CD14-positive monocyte (primary cell): Measurements from ENCODE around the gene ZNF512. TPM values are rescaled to one million over a fixed set of nuclear protein-coding genes. Genes with fewer than 3 reads are reported as not detected.
"Not testable (repeated sequence)": the region's sequence is repeated elsewhere in the genome, so short reads cannot be mapped to it uniquely, and the experiment has no call there.

Experiments used
- DNase-seq, 3 donors: peaks; one replicate each; pipeline ENCODE4 v3.0.0-alpha.2; 2011 to 2022
- H2AFZ ChIP-seq: 2 replicates; pipeline ENCODE4 v1.6.0; 2012; ENCODE audit warnings: mild to moderate bottlenecking, low read depth, low read length, inconsistent platforms; ENCODE audit not compliant: insufficient read depth, poor library complexity, severe bottlenecking
- H3K27ac ChIP-seq, 2 donors: 1 replicate in 1 of 2; 2 replicates in 1 of 2; pipeline ENCODE4 v1.5.1; 2012 to 2013; ENCODE audit warnings: low read length in 2 of 2, control low read depth in 1 of 2, inconsistent platforms in 1 of 2, low read depth in 1 of 2, mild to moderate bottlenecking in 1 of 2
- H3K27me3 ChIP-seq, 2 donors: one replicate each; pipeline versions ENCODE4 v1.6.0 to v1.6.1; 2011 to 2013; ENCODE audit warnings: low read length in 2 of 2; ENCODE audit not compliant: control insufficient read depth in 2 of 2, insufficient read depth in 2 of 2
- H3K36me3 ChIP-seq, 2 donors: replicated peaks in 1 of 2; 1 replicate in 1 of 2; 2 replicates in 1 of 2; pipeline versions ENCODE4 v1.5.1 to v1.6.1; 2012 to 2013; ENCODE audit warnings: low read length in 2 of 2, control low read depth in 1 of 2, inconsistent platforms in 1 of 2, mild to moderate bottlenecking in 1 of 2; ENCODE audit not compliant: insufficient read depth in 2 of 2, control insufficient read depth in 1 of 2
- H3K4me1 ChIP-seq, 2 donors: 1 replicate in 1 of 2; 2 replicates in 1 of 2; pipeline versions ENCODE4 v1.5.1 to v1.6.1; 2012 to 2013; ENCODE audit warnings: low read length in 2 of 2, control low read depth in 1 of 2, inconsistent platforms in 1 of 2, mild to moderate bottlenecking in 1 of 2, moderate library complexity in 1 of 2; ENCODE audit not compliant: insufficient read depth in 2 of 2, control insufficient read depth in 1 of 2
- H3K4me2 ChIP-seq: replicated peaks from 2 replicates; pipeline ENCODE3; 2012; ENCODE audit warnings: low read length, moderate library complexity, mild to moderate bottlenecking; ENCODE audit not compliant: poor library complexity, severe bottlenecking; ENCODE audit errors: extremely low read depth
- H3K4me3 ChIP-seq, 3 experiments: fragments of 200-600 bp in 1 of 3; sonication (generic) in 1 of 3; replicated peaks in 1 of 3; 1 replicate in 2 of 3; 2 replicates in 1 of 3; pipeline ENCODE4 v1.5.1; 2011 to 2013; ENCODE audit warnings: low read length in 3 of 3, mild to moderate bottlenecking in 3 of 3, control low read depth in 2 of 3, low read depth in 2 of 3, inconsistent platforms in 1 of 3, moderate library complexity in 1 of 3
- H3K79me2 ChIP-seq: 2 replicates; pipeline ENCODE4 v1.6.0; 2012; ENCODE audit warnings: mild to moderate bottlenecking, control low read depth, inconsistent platforms, low read length, moderate library complexity; ENCODE audit not compliant: insufficient read depth
- H3K9ac ChIP-seq: 2 replicates; pipeline ENCODE4 v1.6.0; 2017; ENCODE audit warnings: low read length, mild to moderate bottlenecking; ENCODE audit not compliant: insufficient read depth, poor library complexity, severe bottlenecking
- H3K9me3 ChIP-seq, 2 donors: replicated peaks in 1 of 2; 1 replicate in 1 of 2; 2 replicates in 1 of 2; pipeline versions ENCODE4 v1.5.1 to v1.6.1; 2012 to 2013; ENCODE audit warnings: low read length in 2 of 2, control low read depth in 1 of 2; ENCODE audit not compliant: control insufficient read depth in 1 of 2, insufficient read depth in 1 of 2
- H4K20me1 ChIP-seq: 2 replicates; pipeline ENCODE4 v1.6.0; 2012; ENCODE audit warnings: mild to moderate bottlenecking, low read length, control low read depth, moderate library complexity; ENCODE audit not compliant: insufficient read depth
- H3K27ac Mint-ChIP-seq, 7 donors: one replicate each; pipeline ENCODE4 v1.8.0; 2020; ENCODE audit warnings: mild to moderate bottlenecking in 7 of 7, mixed read lengths in 7 of 7, moderate library complexity in 6 of 7, inconsistent platforms in 2 of 7
- H3K27me3 Mint-ChIP-seq, 3 donors: one replicate each; pipeline ENCODE4 v1.8.0; 2021 to 2022; ENCODE audit warnings: low read depth in 3 of 3, mild to moderate bottlenecking in 3 of 3, mixed read lengths in 3 of 3, moderate library complexity in 3 of 3, inconsistent platforms in 1 of 3
- H3K36me3 Mint-ChIP-seq, 2 donors: one replicate each; pipeline ENCODE4 v1.8.0; 2020; ENCODE audit warnings: mixed read lengths in 2 of 2, inconsistent platforms in 1 of 2, mild to moderate bottlenecking in 1 of 2
- H3K4me1 Mint-ChIP-seq: one replicate; pipeline ENCODE4 v1.8.0; 2020; ENCODE audit warnings: mild to moderate bottlenecking, mixed read lengths
- H3K4me3 Mint-ChIP-seq, 2 donors: one replicate each; pipeline ENCODE4 v1.8.0; 2020; ENCODE audit warnings: mild to moderate bottlenecking in 2 of 2, mixed read lengths in 2 of 2, moderate library complexity in 1 of 2
- H3K9me3 Mint-ChIP-seq, 7 donors: one replicate each; pipeline ENCODE4 v1.8.0; 2020 to 2022; ENCODE audit warnings: mixed read lengths in 7 of 7, mild to moderate bottlenecking in 6 of 7, moderate library complexity in 6 of 7, inconsistent platforms in 2 of 7
- WGBS: methylation state at CpG from one replicate; pipeline ENCODE4 v1.1.5; 2013; ENCODE audit warnings: missing lambda C conversion rate; ENCODE audit not compliant: insufficient coverage; 5-methylcytosine and 5-hydroxymethylcytosine counted together
- intact Hi-C, 2 donors: fragments of 100-400 bp; cut with micrococcal nuclease; formaldehyde crosslinking; loops; one replicate each; pipeline versions ENCODE4 v1.15.0 to v1.15.1; 2023
- polyA plus RNA-seq, 3 donors: library from polyadenylated mRNA; depleted of rRNA in 1 of 3; unstranded in 2 of 3; stranded (reverse) in 1 of 3; fragments of 300-500 nt in 2 of 3; fragments of >200 nt in 1 of 3; fragmentation: Illumina TruSeq in 2 of 3; gene quantifications; 1 replicate in 2 of 3; 2 replicates in 1 of 3; pipeline ENCODE4 v1.2.3, GENCODE V29; 2012 to 2021
- TF ChIP-seq, protein P1 (sequence below): fragments of 200-600 bp; IDR thresholded peaks from one replicate; pipeline ENCODE4 v1.8.0; 2022; ENCODE audit warnings: antibody characterized with exemption, mild to moderate bottlenecking

The ZNF512 gene
- polyA plus RNA-seq, 3 donors, result 6.7 to 13.1 (median 12.8) TPM

DNA sequence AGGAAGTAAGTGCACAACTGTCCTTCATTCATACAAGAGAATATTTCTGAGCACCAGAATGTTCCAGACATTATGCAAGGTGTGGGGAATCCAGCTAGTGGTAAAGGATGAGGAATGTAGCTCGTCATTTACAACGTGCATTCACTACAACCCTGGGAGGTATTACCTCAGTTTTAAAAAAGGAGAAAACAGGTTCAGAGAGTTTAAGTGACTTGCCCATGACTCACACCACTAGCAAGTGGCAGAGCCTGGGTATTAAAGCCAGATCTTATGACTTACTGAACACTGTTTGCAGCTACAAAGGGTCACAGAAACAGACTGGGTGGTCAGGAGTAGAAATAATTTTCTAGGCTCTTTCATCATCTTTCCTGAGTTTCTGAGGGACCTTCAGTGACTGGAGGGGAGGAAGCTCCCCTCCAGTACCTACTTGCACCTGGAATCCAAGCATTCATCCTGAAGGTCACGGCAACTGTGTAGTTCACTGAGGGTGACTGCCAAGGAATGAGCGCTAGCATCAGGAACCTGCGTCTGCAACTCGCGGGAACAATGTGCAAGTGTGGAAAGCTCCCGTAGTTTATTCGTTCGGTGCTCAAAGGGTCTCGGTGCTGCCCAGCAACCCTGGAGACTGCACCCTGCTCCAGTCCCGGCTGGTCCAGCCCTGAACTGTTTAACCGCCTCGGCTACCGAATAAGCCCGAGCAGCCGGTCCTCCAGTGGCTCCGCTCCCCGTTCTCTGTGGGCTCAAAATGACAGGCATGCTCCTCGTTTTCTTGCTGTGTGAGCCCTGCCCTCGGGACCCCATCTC is 45.3 kb downstream of the ZNF512 start:
- Histone ChIP-seq H4K20me1 (no peaks in the 10 kb centered on the region), H3K4me1 (peaks cover 30 to 35% of the 10 kb centered on the region in 2 donors), H3K4me3 (peak overlapping the region; percentile 66 to 95 (median 72)), H3K79me2 (peaks cover 35% of the 10 kb centered on the region), H3K9me3 (no peaks in the 10 kb centered on the region), H2AFZ (peak overlapping the region; percentile 62), H3K27ac (peak overlapping the region; percentile 73 to 96), H3K36me3 (peaks cover 34 to 48% of the 10 kb centered on the region in 2 donors), H3K27me3 (no peaks in the 10 kb centered on the region), H3K9ac (peak overlapping the region; percentile 92), H3K4me2 (peak overlapping the region; percentile 92)
- Mint-ChIP-seq H3K27me3 (peaks cover 0 to 3% (median 0%) of the 10 kb centered on the region in 3 donors), H3K9me3 (no peaks in the 10 kb centered on the region), H3K4me1 (peaks cover 21% of the 10 kb centered on the region), H3K4me3 (no peak overlapping the region), H3K27ac (no peak overlapping the region), H3K36me3 (peaks cover 34 to 45% of the 10 kb centered on the region in 2 donors)
- 2% methylated on average over 11 of the region's 21 CpGs for WGBS
- TF ChIP-seq, protein P1, sequence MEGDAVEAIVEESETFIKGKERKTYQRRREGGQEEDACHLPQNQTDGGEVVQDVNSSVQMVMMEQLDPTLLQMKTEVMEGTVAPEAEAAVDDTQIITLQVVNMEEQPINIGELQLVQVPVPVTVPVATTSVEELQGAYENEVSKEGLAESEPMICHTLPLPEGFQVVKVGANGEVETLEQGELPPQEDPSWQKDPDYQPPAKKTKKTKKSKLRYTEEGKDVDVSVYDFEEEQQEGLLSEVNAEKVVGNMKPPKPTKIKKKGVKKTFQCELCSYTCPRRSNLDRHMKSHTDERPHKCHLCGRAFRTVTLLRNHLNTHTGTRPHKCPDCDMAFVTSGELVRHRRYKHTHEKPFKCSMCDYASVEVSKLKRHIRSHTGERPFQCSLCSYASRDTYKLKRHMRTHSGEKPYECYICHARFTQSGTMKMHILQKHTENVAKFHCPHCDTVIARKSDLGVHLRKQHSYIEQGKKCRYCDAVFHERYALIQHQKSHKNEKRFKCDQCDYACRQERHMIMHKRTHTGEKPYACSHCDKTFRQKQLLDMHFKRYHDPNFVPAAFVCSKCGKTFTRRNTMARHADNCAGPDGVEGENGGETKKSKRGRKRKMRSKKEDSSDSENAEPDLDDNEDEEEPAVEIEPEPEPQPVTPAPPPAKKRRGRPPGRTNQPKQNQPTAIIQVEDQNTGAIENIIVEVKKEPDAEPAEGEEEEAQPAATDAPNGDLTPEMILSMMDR, result no peak
- DNase-seq, result peak; percentile 70 to 90 (median 85)
- intact Hi-C loops, result no loop called here

DNA sequence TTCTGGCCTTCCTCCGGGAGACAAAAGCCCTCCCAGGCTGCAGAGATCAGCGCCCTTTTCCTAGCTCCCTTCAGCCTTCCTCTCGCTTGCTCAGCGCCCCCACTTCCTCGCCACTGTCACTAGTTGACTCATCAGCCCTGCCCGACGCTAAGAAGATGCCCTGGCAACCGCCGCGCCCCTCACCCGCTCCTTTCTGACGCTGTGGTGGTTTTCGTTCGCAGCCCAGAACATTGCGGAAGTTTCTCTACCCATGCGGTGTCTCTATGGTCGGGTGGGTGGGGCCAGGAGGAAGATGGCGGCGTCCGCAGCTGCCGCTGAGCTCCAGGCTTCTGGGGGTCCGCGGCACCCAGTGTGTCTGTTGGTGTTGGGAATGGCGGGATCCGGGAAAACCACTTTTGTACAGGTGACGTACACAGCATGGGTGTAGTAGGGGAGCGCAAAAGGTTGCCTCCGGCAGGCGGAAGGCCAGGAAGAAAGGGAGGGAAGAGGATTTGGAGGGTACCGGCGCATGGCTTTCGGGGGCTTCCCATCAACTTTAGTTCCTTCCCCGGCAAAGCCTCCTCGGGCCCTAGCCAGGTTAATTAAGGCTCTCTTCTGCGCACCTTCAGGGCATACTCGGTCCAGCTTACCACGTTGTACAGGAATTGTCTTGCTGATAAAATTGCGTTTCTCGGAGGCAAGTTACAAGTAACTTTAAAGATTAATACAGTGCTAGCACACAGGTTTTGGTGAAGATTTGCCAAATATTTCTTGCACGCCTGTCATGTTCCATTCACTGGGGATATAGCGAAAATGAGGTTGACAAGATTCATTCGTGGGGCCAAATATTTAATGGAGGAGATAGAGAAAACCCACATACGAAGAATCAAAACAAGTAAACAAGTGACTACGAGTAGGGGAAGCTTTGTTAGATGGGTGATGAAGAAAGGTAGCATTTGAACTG is 46.2 kb downstream of the ZNF512 start, which contains the start of the genes CCDC121 and GPN1:
Gene CCDC121, minus strand, starts transcription at position 246 of the 943 bp plus-strand sequence. CDS start 1,213 bp downstream, outside the sequence.
Gene GPN1, plus strand, starts transcription at position 284 of the 943 bp plus-strand sequence. Its CDS starts 9 bp downstream, at position 293.
- Histone ChIP-seq H3K27me3 (no peaks in the 10 kb centered on the region), H3K4me3 (peak within 1 kb of the TSS; percentile 66 to 95 (median 72)), H3K36me3 (peaks cover 32 to 48% of the 10 kb centered on the region in 2 donors), H2AFZ (peak within 1 kb of the TSS; percentile 93), H3K27ac (peak within 1 kb of the TSS; percentile 73 to 96), H3K4me1 (peaks cover 30 to 35% of the 10 kb centered on the region in 2 donors), H4K20me1 (no peaks in the 10 kb centered on the region), H3K4me2 (peak within 1 kb of the TSS; percentile 92), H3K9ac (peak within 1 kb of the TSS; percentile 92), H3K79me2 (peaks cover 35% of the 10 kb centered on the region), H3K9me3 (no peaks in the 10 kb centered on the region)
- peak; percentile 97 to 98 (median 97) for DNase-seq
- TF ChIP-seq, protein P1, result no peak
- 0% methylated on average over 30 of the region's 44 CpGs for WGBS
- Mint-ChIP-seq H3K9me3 (no peaks in the 10 kb centered on the region), H3K27me3 (peaks cover 0 to 3% (median 0%) of the 10 kb centered on the region in 3 donors), H3K27ac (peak within 1 kb of the TSS in 1 of 7 donors; percentile 37), H3K36me3 (peaks cover 30 to 44% of the 10 kb centered on the region in 2 donors), H3K4me1 (peaks cover 21% of the 10 kb centered on the region), H3K4me3 (no peak within 1 kb of the TSS)
- intact Hi-C loops, result no loop called here

DNA sequence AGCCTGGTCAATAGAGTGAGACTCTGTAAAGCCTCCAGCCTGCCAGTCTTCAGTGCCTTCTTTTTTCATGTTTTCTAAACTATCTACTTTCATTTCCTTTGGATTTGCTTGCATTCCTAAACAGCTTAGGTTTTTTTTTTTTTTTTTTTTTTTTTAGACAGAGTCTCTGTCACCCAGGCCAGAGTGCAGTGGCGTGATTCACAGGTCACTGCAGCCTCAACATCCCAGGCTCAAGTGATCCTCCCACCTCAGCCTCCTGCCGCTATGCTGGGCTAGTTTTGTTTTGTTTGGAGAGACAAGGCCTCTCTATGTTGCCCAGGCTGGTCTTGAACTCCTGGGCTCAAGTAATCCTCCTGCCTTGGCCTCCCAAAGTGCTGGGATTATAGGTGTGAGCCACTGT is 47.4 kb downstream of the ZNF512 start:
- WGBS, result no CpG with 5 or more reads among the region's 2 CpGs
- H3K27me3 ChIP-seq, H4K20me1 ChIP-seq, H3K4me2 ChIP-seq, H2AFZ ChIP-seq, H3K27me3 Mint-ChIP-seq, H3K9me3 Mint-ChIP-seq, H3K4me3 Mint-ChIP-seq, DNase-seq, H3K4me3 ChIP-seq, H3K27ac ChIP-seq, H3K9me3 ChIP-seq, intact Hi-C loops, H3K9ac ChIP-seq: not testable (repeated sequence)
- peaks cover 30 to 35% of the 10 kb centered on the region in 2 donors for H3K4me1 ChIP-seq
- Mint-ChIP-seq H3K27ac (peak overlapping the region in 3 of 7 donors; percentile 23 to 82 (median 42)), H3K4me1 (peaks cover 21% of the 10 kb centered on the region), H3K36me3 (peaks cover 34 to 45% of the 10 kb centered on the region in 2 donors)
- H3K36me3 ChIP-seq, result peaks cover 42 to 48% of the 10 kb centered on the region in 2 donors
- H3K79me2 ChIP-seq, result peaks cover 35% of the 10 kb centered on the region
